Activated T-cell treated with anti-CD3 and anti-CD28 coated beads for 1 hour (primary cell): ENCODE data around the gene EMC10.
"Not testable (repeated sequence)": the region's sequence is repeated elsewhere in the genome, so short reads cannot be mapped to it uniquely, and the experiment has no call there.

Experiments used
- DNase-seq: peaks from one replicate; pipeline ENCODE4 v3.0.0-alpha.2; 2020; ENCODE audit warnings: low read depth

Gene EMC10

DNA sequence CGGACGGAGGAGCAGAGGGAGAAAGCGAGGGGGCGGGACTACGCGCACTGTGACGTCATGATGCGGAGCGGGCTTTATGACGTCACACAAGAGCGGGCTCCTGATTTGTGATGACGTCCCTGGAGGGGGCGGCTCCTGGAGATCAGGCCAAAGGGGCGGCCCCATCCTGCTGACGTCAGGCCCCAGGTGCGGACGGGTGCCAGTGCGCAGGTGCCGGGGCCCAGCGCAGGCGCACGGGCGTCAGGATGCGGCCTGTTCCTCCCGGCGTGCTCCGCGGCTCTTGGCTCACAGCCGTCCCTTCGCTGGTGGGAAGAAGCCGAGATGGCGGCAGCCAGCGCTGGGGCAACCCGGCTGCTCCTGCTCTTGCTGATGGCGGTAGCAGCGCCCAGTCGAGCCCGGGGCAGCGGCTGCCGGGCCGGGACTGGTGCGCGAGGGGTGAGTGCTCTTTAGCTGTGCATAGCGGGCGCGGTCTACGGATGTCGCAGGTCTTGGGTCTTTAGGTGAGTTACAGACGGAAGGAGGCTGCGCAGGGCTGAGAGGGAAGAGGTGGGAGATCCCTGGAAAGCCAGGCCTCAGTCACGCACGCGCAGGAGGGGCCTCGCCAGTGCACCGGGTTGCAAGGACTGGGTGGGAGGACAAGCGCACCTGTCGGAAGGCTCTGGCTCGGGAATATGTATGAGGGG, at the start of gene EMC10, which contains the start of gene GARIN5A:
Gene EMC10 (plus strand): TSS at position 284 of the 683 bp plus-strand sequence. CDS start 38 bp downstream, at position 322.
Gene GARIN5A (minus strand): TSS at position 625 of the 683 bp plus-strand sequence. CDS start 460 bp downstream, at position 165.
- peak; percentile 83 for DNase-seq

- no peak for DNase-seq
Measured at GRCh38 chr19:50427318-50427925, 48.9 kb upstream of the EMC10 start.

GRCh38 chr19:50427997-50428425, 48.3 kb upstream of the EMC10 start:
- no peak for DNase-seq

GRCh38 chr19:50428772-50429463, 47.4 kb upstream of the EMC10 start:
- DNase-seq: no peak

DNA sequence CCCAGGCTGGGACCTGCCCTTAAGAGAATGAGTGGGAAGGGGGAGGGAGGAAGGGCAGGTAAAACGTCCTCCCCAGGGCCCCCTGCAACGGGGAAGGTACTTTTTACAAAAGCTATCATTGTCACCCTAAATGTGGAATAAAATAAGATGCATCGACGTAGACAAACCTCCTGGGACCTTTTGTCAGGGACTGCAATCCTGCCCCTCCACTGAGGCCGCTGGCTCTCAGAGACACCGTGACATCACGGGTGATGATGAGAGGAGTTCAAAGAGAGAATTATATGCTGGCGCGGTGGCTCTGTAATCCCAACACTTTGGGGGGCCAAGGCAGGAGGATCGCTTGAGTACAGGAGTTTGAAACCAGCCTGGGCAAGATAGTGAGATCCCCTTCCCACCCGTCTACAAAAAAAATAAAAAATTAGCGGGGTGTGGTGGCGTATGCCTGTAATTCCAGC, 45.4 kb upstream of the EMC10 start:
- no peak for DNase-seq

DNA sequence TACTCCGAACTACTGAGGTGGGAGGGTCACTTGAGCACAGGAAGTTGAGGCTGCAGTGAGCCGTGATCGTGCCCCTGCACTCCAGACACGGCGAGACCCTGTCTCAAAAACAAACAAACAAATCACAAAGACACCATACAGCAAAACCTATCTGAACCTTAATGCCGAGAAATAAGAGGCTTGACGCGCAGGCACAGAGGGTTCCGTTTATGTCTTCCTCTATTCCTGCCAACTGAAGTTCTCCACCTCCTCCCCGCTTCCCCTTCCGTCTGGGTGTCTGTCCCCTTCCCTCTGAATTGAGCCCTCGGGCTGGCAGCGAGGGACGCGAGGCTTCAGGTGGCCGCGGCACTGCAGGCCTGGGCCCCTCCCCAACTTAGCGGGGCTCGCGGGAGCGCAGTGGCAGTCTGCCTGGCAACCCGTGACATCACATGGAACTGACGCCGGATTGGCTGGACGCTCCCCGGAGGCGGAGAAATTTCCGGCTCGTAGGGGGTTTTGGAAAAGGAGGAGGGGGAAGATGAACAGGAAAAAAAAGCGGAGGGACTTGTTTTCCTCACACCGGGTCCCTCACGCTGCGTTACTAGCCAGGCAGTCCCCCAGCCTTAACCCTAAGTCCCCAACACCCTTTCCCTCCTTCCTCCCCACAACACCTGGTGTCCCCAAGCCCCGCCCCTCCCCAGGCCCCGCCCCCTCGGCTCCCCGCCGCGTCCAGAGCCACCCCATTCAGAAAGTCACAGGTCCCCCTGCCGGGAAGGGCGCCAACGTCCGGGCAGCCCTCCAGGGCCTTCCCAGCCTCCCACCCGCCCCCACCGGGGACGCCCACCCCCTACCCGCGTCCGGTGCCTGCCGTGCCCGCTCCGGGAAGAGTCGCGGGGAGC, 44.7 kb upstream of the EMC10 start:
- DNase-seq: peak; percentile 76

DNA sequence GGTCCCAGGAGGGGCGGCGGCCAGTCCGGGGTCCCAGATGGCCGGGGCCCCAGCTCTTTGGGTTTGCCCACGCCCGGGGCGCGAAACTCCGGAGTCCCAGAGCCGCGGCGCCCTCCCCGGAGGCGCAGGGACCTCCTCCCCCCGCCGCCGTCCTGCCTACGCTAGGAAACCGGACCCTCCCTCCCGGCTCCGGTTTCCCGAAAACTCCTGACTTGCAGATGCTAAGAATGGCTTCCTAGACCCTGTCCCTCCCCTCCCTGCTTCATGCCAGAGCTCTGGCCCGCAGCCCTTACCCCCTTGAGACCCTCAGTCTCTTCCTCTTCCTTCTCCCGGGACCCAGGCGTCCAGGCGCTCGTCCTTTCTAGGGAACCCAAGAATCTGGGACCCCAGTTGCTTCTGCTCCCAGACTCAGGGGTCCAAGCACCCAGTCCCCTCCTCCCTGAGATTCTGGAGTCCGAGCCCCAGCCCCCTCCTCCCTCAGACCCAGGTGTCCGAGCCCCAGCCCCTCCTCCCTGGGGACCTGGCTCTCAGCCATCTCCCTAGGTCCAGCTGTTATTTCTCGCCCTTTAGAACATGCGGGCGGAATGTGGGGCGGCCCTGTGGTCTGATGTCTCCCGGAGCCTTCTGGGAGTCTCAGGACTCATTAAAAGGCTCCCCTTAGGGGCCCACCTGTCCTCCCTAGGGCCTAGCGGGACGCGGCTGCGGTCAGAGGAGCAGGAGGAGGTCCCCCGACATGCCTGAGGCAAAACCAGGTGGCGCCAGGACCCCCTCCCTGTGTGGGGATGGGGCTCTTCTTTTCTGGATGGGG, 43.9 kb upstream of the EMC10 start, which contains the start of gene MYBPC2:
Gene MYBPC2 (plus strand): TSS at position 672 of the 808 bp plus-strand sequence. CDS start 62 bp downstream, at position 734.
- DNase-seq: no peak

- no peak for DNase-seq
Measured at GRCh38 chr19:50433201-50434180, 42.8 kb upstream of the EMC10 start.

DNA sequence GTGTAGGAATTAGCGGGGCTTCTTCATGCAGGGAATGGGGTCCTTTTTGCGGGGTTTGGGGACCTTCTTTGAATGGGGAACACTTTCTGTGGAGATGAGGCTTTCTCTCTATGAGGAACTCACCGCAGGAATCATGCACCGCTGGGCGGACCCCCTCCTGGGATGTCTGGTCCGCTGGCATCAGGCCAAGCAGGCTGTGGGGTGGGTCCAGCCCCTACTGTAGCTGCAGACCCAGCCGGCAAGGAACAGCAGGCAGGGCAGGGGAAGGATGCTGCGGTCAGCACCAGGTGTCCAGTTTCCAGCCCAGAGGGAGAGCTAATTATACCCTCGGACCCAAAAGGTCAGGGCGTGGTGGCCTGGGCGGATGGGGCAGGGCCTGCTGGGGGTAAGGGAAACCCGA, 41.8 kb upstream of the EMC10 start:
- no peak for DNase-seq

DNA sequence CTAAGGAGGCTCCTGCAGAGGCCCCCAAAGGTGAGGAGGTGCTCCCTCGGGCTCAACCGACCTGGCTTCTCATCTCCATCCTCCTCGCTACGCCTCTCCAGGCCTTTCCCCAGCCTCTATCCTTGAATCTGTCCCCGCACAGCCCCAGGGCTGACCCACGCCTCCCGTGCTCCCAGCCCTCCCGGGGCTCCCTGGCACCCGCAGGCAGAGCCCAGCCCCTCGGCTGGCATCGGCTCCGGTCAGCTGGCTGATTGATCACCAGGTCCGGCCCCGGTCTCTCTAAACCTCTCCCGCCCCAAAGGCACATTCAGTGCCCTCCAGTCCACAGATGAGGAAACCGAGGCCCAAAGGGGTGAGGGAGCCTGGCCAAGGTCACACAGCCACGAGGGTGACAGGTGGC, 41.1 kb upstream of the EMC10 start:
- DNase-seq: no peak

DNA sequence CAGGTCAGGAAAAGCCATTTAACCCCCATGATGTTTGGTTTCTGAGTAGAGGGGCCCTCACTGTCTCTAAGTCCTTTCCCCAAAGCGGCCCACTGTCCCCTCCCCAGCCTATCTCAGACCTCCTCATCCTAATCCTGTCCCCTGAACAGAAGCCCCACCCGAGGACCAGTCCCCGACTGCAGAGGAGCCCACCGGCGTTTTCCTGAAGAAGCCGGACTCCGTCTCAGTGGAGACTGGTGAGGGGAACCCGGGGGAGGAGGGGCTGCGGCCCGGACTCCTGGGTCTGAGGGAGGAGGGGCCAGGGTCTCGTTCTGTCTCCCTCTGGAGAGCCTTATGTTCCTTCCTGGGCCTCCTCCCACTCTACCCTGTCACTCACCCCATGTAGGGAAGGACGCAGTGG, 40.7 kb upstream of the EMC10 start:
- no peak for DNase-seq

GRCh38 chr19:50437862-50438449, 38.4 kb upstream of the EMC10 start:
- no peak for DNase-seq

DNA sequence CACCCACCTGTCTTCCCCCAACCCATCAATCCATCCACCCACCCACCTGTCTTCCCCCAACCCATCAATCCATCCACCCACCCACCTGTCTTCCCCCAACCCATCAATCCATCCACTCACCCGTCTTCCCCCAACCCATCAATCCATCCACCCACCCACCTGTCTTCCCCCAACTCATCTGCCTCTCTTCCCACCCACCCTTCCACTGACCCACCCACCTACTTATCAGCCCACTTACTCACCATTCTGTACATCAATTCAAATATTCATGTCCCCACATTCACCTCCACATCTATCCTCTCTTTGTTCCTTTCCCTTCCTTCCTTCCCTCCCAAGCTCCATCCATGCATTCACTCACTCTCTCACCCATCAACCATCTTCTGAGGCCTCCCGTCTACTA, 37.2 kb upstream of the EMC10 start:
- not testable (repeated sequence) for DNase-seq

- no peak for DNase-seq
Measured at GRCh38 chr19:50444059-50444458, 32.2 kb upstream of the EMC10 start.

- no peak for DNase-seq
Measured at GRCh38 chr19:50447053-50447452, 29.3 kb upstream of the EMC10 start.

- DNase-seq: no peak
Measured at GRCh38 chr19:50447750-50448149, 28.6 kb upstream of the EMC10 start.

GRCh38 chr19:50449236-50449899, 26.9 kb upstream of the EMC10 start:
- DNase-seq: no peak

DNA sequence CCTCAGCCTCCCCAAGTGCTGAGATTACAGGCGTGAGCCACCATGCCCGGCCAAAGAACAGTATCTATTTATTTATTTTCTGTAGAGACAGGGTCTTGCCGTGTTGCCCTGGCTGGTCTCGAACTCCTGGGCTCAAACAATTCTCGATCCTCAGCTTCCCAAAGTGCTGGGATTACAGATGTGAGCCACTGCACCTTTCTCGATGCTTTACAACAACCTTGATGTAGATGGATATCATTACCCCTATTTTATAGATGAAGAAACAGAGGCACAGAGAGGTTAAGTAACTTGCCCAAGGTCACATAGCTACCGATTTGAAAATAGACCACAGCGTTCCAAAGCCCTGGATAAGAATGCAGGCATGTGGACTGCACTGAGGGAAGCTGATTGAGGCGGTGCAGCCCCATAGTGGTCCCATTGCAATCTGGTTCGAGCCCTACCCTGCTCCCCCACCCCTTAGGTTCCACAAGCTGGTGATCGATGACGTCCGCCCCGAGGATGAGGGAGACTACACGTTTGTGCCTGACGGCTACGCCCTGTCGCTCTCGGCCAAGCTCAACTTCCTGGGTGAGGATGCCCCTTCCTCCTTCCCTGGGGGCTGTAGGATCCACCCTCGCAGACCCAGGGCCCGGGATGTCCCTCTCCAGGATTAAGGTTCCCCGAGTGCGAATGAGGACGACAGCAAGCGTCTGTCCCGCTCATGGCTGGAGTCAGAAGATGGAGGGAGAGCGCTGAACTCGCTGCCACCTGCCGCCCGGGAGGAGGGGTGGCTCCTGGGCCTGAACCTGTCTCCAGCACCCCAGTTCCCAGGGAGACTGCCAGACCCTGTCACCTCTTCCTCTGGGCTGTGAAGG, 25.7 kb upstream of the EMC10 start:
- DNase-seq: no peak
